Iris pigment epithelial cell (primary cell): ENCODE measurements around the gene EVA1C.
A peak's percentile ranks its signal among the peaks of the same experiment; 100 is the strongest.

Experiments
- DNase-seq: peaks from one replicate; pipeline ENCODE4 v3.0.0-alpha.2; 2011; ENCODE audit warnings: low read depth

EVA1C gene

GRCh38 chr21:32562426-32562825 lies 149.9 kb downstream of the EVA1C start:
- DNase-seq, result peak; percentile 82

- no peak for DNase-seq
Observed at GRCh38 chr21:32562915-32563314, 150.4 kb downstream of the EVA1C start.
